ENCODE measurements around the gene LONP1. TPM values are rescaled to one million over a fixed set of nuclear protein-coding genes. Genes with fewer than 3 reads are reported as not detected.
A peak's percentile ranks its signal among the peaks of the same experiment; 100 is the strongest.

The LONP1 gene
- polyA plus RNA-seq, 1 of the 3 experiments (the other 2 are of a cell fraction): 111 TPM

- no peaks in the 10 kb centered on the region for H3K27me3 ChIP-seq (ENCODE audit: insufficient read depth)
- peaks cover 0 to 4% of the 10 kb centered on the region in 2 experiments; a peak in 1 of 4 replicates for H3K4me1 ChIP-seq (ENCODE audit: control insufficient read depth in 1 of 2, insufficient read depth in 2 of 2, low read depth in 1 of 2, low read length in 1 of 2)
- peak; percentile 42 for DNase-seq
- H3K4me3 ChIP-seq (ENCODE audit: low read depth in 2 of 2, low read length in 1 of 2): no peak overlapping the region
- peaks cover 15 to 62% of the 10 kb centered on the region in 2 experiments for H3K36me3 ChIP-seq (replicated peaks in 1 of 2; ENCODE audit: control insufficient read depth in 1 of 2, insufficient read depth in 2 of 2, low read length in 1 of 2)
- 94% methylated on average over 25 of the region's 38 CpGs for WGBS (ENCODE audit: low lambda C conversion rate)
- no peaks in the 10 kb centered on the region for H3K9me3 ChIP-seq
- no peak overlapping the region for H3K27ac ChIP-seq (ENCODE audit: low read depth in 2 of 2, low read length in 1 of 2)
- POLR2A ChIA-PET: interaction anchor here (1.5 kb wide), 1 partner anchor 9 kb away, joined by 5 read pairs; the partner anchor contains the start of gene RPL36
- 0 out of 2 replicates have a peak, but pooled peaks have one; percentile 8 for TF ChIP-seq PBX3 (IDR thresholded peaks at IDR 0.05)
- TF ChIP-seq USF1 (IDR thresholded peaks at IDR 0.05; ENCODE audit: borderline replicate concordance, low read depth): no peak
- CTCF ChIA-PET: interaction anchor here (1.3 to 2.6 kb wide), 2 partner anchors 9 to 10 kb away, joined by 4 to 7 read pairs; no protein-coding TSS in a partner anchor
- H3K9me2 ChIP-seq: no peaks in the 10 kb centered on the region
- no peak overlapping the region for H3K4me2 ChIP-seq
- H4K20me1 ChIP-seq (ENCODE audit: insufficient read depth): peaks cover 33% of the 10 kb centered on the region
- peaks cover 23% of the 10 kb centered on the region; the same call in 1 of the 2 replicates for H3K79me2 ChIP-seq (ENCODE audit: insufficient read depth)
- no peak overlapping the region for H3K9ac ChIP-seq
- no peak overlapping the region for H2AFZ ChIP-seq (ENCODE audit: low read depth)
- H3F3A ChIP-seq (replicated peaks; ENCODE audit: insufficient read depth): peaks cover 26% of the 10 kb centered on the region
These were observed 21.1 kb downstream of the LONP1 start for GRCh38 chr19:5698635-5699422.

GRCh38 chr19:5697890-5698634 lies 21.9 kb downstream of the LONP1 start:
- peak; percentile 58 for DNase-seq
- CTCF ChIA-PET: interaction anchor here (1.2 to 2.6 kb wide), 2 partner anchors 8 to 10 kb away, joined by 3 to 7 read pairs; no protein-coding TSS in a partner anchor
- Histone ChIP-seq H3K27me3 (ENCODE audit: insufficient read depth) (no peaks in the 10 kb centered on the region), H3K4me2 (no peak overlapping the region), H3K4me3 (ENCODE audit: low read depth in 2 of 2, low read length in 1 of 2) (no peak overlapping the region), H2AFZ (ENCODE audit: low read depth) (no peak overlapping the region), H3K9me3 (no peaks in the 10 kb centered on the region), H3K27ac (ENCODE audit: low read depth in 2 of 2, low read length in 1 of 2) (no peak overlapping the region; a peak in 1 of 4 replicates), H3K79me2 (ENCODE audit: insufficient read depth) (peaks cover 31% of the 10 kb centered on the region; the same call in 1 of the 2 replicates), H3K9me2 (no peaks in the 10 kb centered on the region), H3K4me1 (ENCODE audit: control insufficient read depth in 1 of 2, insufficient read depth in 2 of 2, low read depth in 1 of 2, low read length in 1 of 2) (peaks cover 0 to 11% of the 10 kb centered on the region in 2 experiments; a peak in 1 of 4 replicates), H3K36me3 (replicated peaks in 1 of 2; ENCODE audit: control insufficient read depth in 1 of 2, insufficient read depth in 2 of 2, low read length in 1 of 2) (peaks cover 15 to 63% of the 10 kb centered on the region in 2 experiments), H4K20me1 (ENCODE audit: insufficient read depth) (peaks cover 40% of the 10 kb centered on the region), H3K9ac (no peak overlapping the region), H3F3A (replicated peaks; ENCODE audit: insufficient read depth) (peaks cover 29% of the 10 kb centered on the region)
- WGBS (ENCODE audit: low lambda C conversion rate): 95% methylated on average over 21 of the region's 30 CpGs
- POLR2A ChIA-PET: interaction anchor here (1.5 kb wide), 1 partner anchor 9 kb away, joined by 5 read pairs; the partner anchor contains the start of gene RPL36
- TF ChIP-seq IRF3 (IDR thresholded peaks at IDR 0.05; ENCODE audit: low read depth, low read length) (no peak), EP300 (IDR thresholded peaks at IDR 0.05; ENCODE audit: borderline replicate concordance in 1 of 2, low read depth in 1 of 2, low read length in 1 of 2) (no peak), NRF1 (IDR thresholded peaks at IDR 0.05; ENCODE audit: low read depth, low read length) (no peak), REST (IDR thresholded peaks at IDR 0.05; ENCODE audit: low read depth, low read length) (no peak), EZH2phosphoT487 (IDR thresholded peaks at IDR 0.05; ENCODE audit: borderline replicate concordance, low read depth) (no peak), YY1 (IDR thresholded peaks at IDR 0.05; ENCODE audit: low read depth) (no peak), NFIC (IDR thresholded peaks at IDR 0.05; ENCODE audit: borderline replicate concordance) (no peak), RAD21 (IDR thresholded peaks at IDR 0.05; ENCODE audit: low read length) (no peak), FOXM1 (IDR thresholded peaks at IDR 0.05; ENCODE audit: low read depth) (no peak), MXI1 (IDR thresholded peaks at IDR 0.05; ENCODE audit: low read depth, low read length) (no peak), SMC3 (IDR thresholded peaks at IDR 0.05; ENCODE audit: low read depth, low read length) (no peak)
